Stimulated activated CD8-positive, alpha-beta memory T cell treated with anti-CD3 and anti-CD28 coated beads, Interleukin-7, amount 100 ng/mL, for 1 hour (primary cell): ENCODE results near the gene TAP1.

Source experiments
- DNase-seq, 2 donors: peaks; one replicate each; pipeline ENCODE4 v3.0.0-alpha.2; 2020; ENCODE audit warnings: low read depth in 2 of 2

TAP1 gene

DNA sequence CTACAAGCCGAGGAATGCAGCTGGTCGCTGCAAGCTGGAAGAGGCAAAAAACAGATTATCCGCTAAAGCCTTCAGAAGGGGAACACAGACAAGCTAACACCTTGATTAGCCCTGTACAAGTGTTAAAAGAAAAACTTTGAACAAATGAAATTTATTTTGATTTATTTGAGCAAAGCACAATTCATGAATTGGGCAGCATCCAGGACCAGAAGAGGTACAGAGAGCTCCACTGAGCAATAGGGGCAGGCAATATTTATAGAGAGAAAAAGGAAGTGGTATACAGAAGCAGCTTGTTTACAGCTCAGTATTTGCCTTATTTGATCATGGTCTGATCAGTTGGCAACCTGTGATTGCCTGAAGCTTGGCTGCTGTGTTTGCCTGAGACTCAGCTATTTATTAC, 54.3 kb downstream of the TAP1 start:
- no peak for DNase-seq

DNA sequence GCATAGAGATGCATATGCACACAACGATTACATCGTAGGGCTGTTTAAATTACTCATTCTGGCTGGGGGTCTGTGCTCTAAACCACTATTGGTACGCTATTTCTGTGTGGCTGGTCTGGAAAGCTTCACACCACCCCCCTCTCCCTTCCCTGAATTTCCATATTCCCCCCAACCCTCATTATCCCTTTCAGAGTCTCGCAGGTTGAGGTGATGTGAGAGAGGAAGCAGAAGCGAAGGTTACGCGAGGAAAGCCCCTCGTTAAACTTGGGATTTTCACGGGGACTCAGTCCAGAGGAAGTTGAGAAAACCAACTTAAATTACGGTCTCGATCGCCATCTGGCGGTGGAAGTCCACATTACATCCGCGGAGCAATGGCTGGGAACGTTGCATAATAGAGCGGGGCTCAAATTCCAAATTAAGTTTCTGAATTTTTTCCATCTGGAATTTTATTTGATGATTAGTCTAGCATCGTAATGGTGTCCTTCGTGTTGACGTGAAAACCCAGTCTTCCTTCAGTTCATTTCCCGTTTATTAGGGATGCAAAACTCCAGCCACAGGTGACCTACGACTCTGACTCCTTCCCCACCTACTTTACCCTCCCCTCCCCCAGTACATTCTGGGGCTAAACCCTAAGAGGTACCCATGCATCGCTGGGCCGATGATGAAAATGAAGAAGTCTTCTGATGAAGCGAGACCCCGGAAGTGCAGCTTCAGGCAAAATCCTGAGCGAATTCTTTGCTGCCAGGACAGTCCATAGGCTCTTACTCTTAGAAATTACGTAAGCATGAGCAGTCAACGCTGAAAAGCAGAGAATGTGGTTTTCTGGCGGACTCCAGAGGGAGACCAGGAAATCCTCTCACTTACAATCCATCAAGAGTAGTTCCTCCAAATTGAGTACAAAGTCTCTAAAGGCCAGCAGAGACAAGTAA, 56.4 kb downstream of the TAP1 start:
- peak; percentile 55 to 83 for DNase-seq
